SJCRH30 (cell line): ENCODE data around the gene CREG1. TPM values are rescaled to one million over a fixed set of nuclear protein-coding genes. Genes with fewer than 3 reads are reported as not detected.
"Not testable (repeated sequence)": the region's sequence is repeated elsewhere in the genome, so short reads cannot be mapped to it uniquely, and the experiment has no call there.

ENCODE experiments used
- DNase-seq, 2 experiments: peaks; one replicate each; pipeline ENCODE4 v3.0.0-alpha.2; 2015 to 2020
- H3K27ac ChIP-seq: fragments of 250-450 bp; sonication (Bioruptor Pico); 2 replicates; pipeline ENCODE4 v1.5.1; 2020; ENCODE audit warnings: mild to moderate bottlenecking, moderate library complexity
- H3K27me3 ChIP-seq: fragments of 250-450 bp; sonication (Bioruptor Pico); 2 replicates; pipeline ENCODE4 v1.5.1; 2020; ENCODE audit warnings: mild to moderate bottlenecking, moderate library complexity
- H3K36me3 ChIP-seq: fragments of 250-450 bp; sonication (Bioruptor Pico); 2 replicates; pipeline ENCODE4 v1.5.1; 2020; ENCODE audit warnings: mild to moderate bottlenecking, moderate library complexity
- H3K4me1 ChIP-seq: fragments of 250-450 bp; sonication (Bioruptor Pico); 2 replicates; pipeline ENCODE4 v1.5.1; 2020; ENCODE audit warnings: mild to moderate bottlenecking, moderate library complexity
- H3K4me3 ChIP-seq: fragments of 250-450 bp; sonication (Bioruptor Pico); 2 replicates; pipeline ENCODE4 v1.5.1; 2020; ENCODE audit warnings: mild to moderate bottlenecking, moderate library complexity
- H3K9me3 ChIP-seq: fragments of 250-450 bp; sonication (Bioruptor Pico); replicated peaks from 2 replicates; pipeline ENCODE4 v1.5.1; 2020; ENCODE audit warnings: mild to moderate bottlenecking, moderate library complexity
- total RNA-seq: library from RNA; depleted of rRNA; stranded (reverse); fragments of >200 nt; shearing (Covaris generic); gene quantifications from 2 replicates; pipeline ENCODE4 v1.2.3, GENCODE V29; 2014

Gene CREG1
- total RNA-seq, 1 experiment from 2014 or later = 39.4 TPM

- no peaks in the 10 kb centered on the region for H3K27me3 ChIP-seq
- no peak for DNase-seq
- no peaks in the 10 kb centered on the region for H3K36me3 ChIP-seq
- no peak overlapping the region for H3K4me3 ChIP-seq
- H3K4me1 ChIP-seq = no peaks in the 10 kb centered on the region; the same call in 1 of the 2 replicates
- H3K9me3 ChIP-seq = no peaks in the 10 kb centered on the region
- H3K27ac ChIP-seq = no peak overlapping the region
Measured at GRCh38 chr1:167578939-167579521, 25.5 kb upstream of the CREG1 start.

GRCh38 chr1:167575649-167576048 lies 22.1 kb upstream of the CREG1 start:
- H3K36me3 ChIP-seq = no peaks in the 10 kb centered on the region
- no peak overlapping the region for H3K27ac ChIP-seq
- no peak overlapping the region for H3K4me3 ChIP-seq
- no peak for DNase-seq
- H3K9me3 ChIP-seq = no peaks in the 10 kb centered on the region
- H3K27me3 ChIP-seq = no peaks in the 10 kb centered on the region
- no peaks in the 10 kb centered on the region for H3K4me1 ChIP-seq

GRCh38 chr1:167573035-167573434 lies 19.5 kb upstream of the CREG1 start:
- H3K4me1 ChIP-seq = no peaks in the 10 kb centered on the region
- no peaks in the 10 kb centered on the region for H3K36me3 ChIP-seq
- H3K27ac ChIP-seq = no peak overlapping the region
- H3K9me3 ChIP-seq = no peaks in the 10 kb centered on the region
- no peaks in the 10 kb centered on the region for H3K27me3 ChIP-seq
- no peak overlapping the region for H3K4me3 ChIP-seq
- no peak for DNase-seq

GRCh38 chr1:167570712-167571111 lies 17.1 kb upstream of the CREG1 start:
- not testable (repeated sequence) for H3K4me3 ChIP-seq, H3K27ac ChIP-seq, DNase-seq, H3K27me3 ChIP-seq, H3K9me3 ChIP-seq, H3K36me3 ChIP-seq, H3K4me1 ChIP-seq

- Histone ChIP-seq H3K27me3 (no peaks in the 10 kb centered on the region), H3K4me3 (no peak overlapping the region), H3K36me3 (no peaks in the 10 kb centered on the region), H3K9me3 (no peaks in the 10 kb centered on the region), H3K4me1 (no peaks in the 10 kb centered on the region), H3K27ac (no peak overlapping the region)
- DNase-seq = no peak
Measured at GRCh38 chr1:167567663-167568062, 14.1 kb upstream of the CREG1 start.

GRCh38 chr1:167566766-167567165 lies 13.2 kb upstream of the CREG1 start:
- Histone ChIP-seq H3K27me3 (no peaks in the 10 kb centered on the region), H3K36me3 (no peaks in the 10 kb centered on the region), H3K4me3 (no peak overlapping the region), H3K27ac (no peak overlapping the region), H3K9me3 (no peaks in the 10 kb centered on the region), H3K4me1 (no peaks in the 10 kb centered on the region)
- no peak for DNase-seq

GRCh38 chr1:167565922-167566321 lies 12.4 kb upstream of the CREG1 start:
- Histone ChIP-seq H3K36me3 (no peaks in the 10 kb centered on the region), H3K27ac (no peak overlapping the region), H3K4me3 (no peak overlapping the region), H3K9me3 (no peaks in the 10 kb centered on the region), H3K4me1 (no peaks in the 10 kb centered on the region), H3K27me3 (no peaks in the 10 kb centered on the region)
- DNase-seq = no peak

- Histone ChIP-seq H3K36me3 (no peaks in the 10 kb centered on the region), H3K4me3 (no peak overlapping the region), H3K9me3 (no peaks in the 10 kb centered on the region), H3K4me1 (no peaks in the 10 kb centered on the region), H3K27ac (no peak overlapping the region), H3K27me3 (no peaks in the 10 kb centered on the region)
- no peak for DNase-seq
Measured at GRCh38 chr1:167564612-167565270, 11.2 kb upstream of the CREG1 start.

GRCh38 chr1:167563579-167564246 lies 10.2 kb upstream of the CREG1 start:
- no peaks in the 10 kb centered on the region for H3K4me1 ChIP-seq
- no peak overlapping the region for H3K4me3 ChIP-seq
- no peaks in the 10 kb centered on the region for H3K27me3 ChIP-seq
- DNase-seq = peak in 1 of 2 experiments; percentile 42
- no peaks in the 10 kb centered on the region for H3K9me3 ChIP-seq
- no peak overlapping the region for H3K27ac ChIP-seq
- H3K36me3 ChIP-seq = no peaks in the 10 kb centered on the region

GRCh38 chr1:167562702-167563101 lies 9.1 kb upstream of the CREG1 start:
- DNase-seq = no peak
- no peaks in the 10 kb centered on the region for H3K4me1 ChIP-seq

GRCh38 chr1:167561753-167562152 lies 8.2 kb upstream of the CREG1 start:
- Histone ChIP-seq H3K9me3 (no peaks in the 10 kb centered on the region), H3K4me1 (no peaks in the 10 kb centered on the region), H3K27me3 (no peaks in the 10 kb centered on the region), H3K4me3 (no peak overlapping the region), H3K27ac (no peak overlapping the region), H3K36me3 (no peaks in the 10 kb centered on the region)
- no peak for DNase-seq

More at GRCh38 chr1:167562702-167563101, 9.1 kb upstream of the CREG1 start:
- no peaks in the 10 kb centered on the region for H3K27me3 ChIP-seq
- H3K27ac ChIP-seq = no peak overlapping the region
- H3K4me3 ChIP-seq = no peak overlapping the region
- no peaks in the 10 kb centered on the region for H3K36me3 ChIP-seq
- no peaks in the 10 kb centered on the region for H3K9me3 ChIP-seq

GRCh38 chr1:167555971-167556714 lies 2.6 kb upstream of the CREG1 start:
- H3K27ac ChIP-seq = no peak overlapping the region
- H3K36me3 ChIP-seq = no peaks in the 10 kb centered on the region
- peak; percentile 64 to 85 for DNase-seq
- H3K9me3 ChIP-seq = no peaks in the 10 kb centered on the region
- H3K4me1 ChIP-seq = peaks cover 4% of the 10 kb centered on the region
- H3K27me3 ChIP-seq = no peaks in the 10 kb centered on the region
- no peak overlapping the region for H3K4me3 ChIP-seq

GRCh38 chr1:167555072-167555471 lies 1.5 kb upstream of the CREG1 start:
- H3K4me3 ChIP-seq, H3K27me3 ChIP-seq, H3K9me3 ChIP-seq, H3K27ac ChIP-seq, H3K4me1 ChIP-seq, H3K36me3 ChIP-seq, DNase-seq: not testable (repeated sequence)

- H3K27me3 ChIP-seq = no peaks in the 10 kb centered on the region
- DNase-seq = no peak
- no peak overlapping the region for H3K27ac ChIP-seq
- H3K36me3 ChIP-seq = no peaks in the 10 kb centered on the region
- H3K4me3 ChIP-seq = peak overlapping the region; percentile 75
- no peaks in the 10 kb centered on the region for H3K9me3 ChIP-seq
- H3K4me1 ChIP-seq = peaks cover 4% of the 10 kb centered on the region
Measured at GRCh38 chr1:167554028-167554779, 642 bp upstream of the CREG1 start.
